HG02870 (cell line): Measurements from ENCODE around the gene RANBP10.
"Not testable (repeated sequence)": the region's sequence is repeated elsewhere in the genome, so short reads cannot be mapped to it uniquely, and the experiment has no call there.

Source experiments
- ATAC-seq: cut with Tn5 transposase; IDR thresholded peaks from one replicate; pipeline ENCODE4 v1.9.1; 2021; ENCODE audit warnings: mild to moderate bottlenecking, moderate library complexity; ENCODE audit not compliant: unreplicated experiment

RANBP10 gene

DNA sequence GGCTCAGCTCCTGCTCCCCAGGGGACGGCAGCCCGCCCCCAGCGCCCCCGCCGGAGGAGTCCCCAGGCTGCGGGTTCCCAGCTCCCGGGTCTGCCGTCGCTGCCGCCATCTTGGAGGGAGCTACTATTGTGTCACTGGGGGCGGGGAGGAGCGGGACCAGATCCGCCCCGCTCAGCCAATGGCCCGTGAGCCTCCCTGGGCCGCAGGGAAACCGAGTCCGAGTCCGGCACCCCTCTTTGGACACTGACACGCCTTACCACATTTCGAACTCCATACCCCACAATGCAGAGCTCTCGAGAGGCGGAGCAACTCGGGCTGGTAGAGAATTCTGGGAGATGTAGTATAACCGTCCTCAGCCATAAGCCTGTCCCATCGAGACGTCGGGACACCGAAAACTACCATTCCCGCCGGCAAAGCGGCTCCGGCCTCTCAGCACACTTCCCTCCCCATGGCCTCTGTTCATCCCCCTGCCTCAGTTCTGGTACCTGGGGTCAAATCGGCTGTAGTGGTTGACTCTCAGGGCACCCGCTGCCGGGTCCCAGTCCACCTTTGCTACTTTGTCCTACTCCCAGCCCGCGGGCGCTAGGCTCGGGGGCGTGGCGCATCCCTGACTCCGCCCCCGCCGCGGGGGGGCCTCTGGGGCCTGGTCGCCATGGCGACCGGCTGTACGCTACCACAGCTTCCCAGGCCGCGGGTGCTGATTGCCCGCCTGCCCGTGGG lies at the start of gene RANBP10, which contains the start of gene TSNAXIP1:
Gene RANBP10 (minus strand): TSS at position 133 of the 720 bp plus-strand sequence. CDS start 24 bp downstream, at position 109.
Gene TSNAXIP1 (plus strand): TSS at position 462 of the 720 bp plus-strand sequence. CDS start 261 bp downstream, outside the sequence.
- ATAC-seq, result peak; percentile 95

DNA sequence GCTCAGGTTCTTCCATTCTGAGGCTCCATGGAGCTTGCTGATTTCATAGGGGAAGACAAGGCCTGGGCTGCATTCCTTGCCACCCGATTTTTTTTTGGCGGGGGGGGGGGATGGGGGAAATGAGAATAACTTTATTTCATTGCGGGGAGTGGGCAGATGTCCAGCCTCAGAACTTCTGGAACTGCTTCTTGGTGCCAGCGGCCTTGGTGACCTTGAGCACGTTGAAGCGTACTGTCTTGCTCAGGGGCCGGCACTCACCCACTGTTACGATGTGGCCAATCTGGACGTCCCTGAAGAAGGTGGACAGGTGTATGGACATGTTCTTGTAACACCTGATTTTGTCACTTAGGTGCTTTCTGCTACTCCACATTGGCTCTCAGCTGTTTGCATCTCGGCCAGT lies 49.4 kb upstream of the RANBP10 start:
- ATAC-seq, result no peak

DNA sequence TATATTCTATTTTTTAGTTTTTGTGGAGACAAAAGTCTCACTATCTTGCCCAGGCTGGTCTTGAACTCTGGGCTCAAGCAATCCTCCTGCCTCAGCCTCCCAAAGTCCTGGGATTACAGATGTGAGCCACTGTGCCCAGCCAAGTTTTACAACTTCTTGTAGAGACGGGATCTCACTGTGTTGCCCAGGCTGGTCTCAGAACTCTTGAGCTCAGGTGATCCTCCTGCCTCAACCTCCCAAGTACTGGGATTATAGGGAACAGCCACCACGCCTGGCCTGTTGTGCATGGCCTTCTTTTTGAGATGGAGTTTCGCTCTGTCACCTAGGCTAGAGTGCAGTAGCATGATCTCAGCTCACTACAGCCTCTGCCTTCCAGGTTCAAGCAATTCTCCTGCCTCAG lies 47.3 kb upstream of the RANBP10 start:
- ATAC-seq, result no peak

DNA sequence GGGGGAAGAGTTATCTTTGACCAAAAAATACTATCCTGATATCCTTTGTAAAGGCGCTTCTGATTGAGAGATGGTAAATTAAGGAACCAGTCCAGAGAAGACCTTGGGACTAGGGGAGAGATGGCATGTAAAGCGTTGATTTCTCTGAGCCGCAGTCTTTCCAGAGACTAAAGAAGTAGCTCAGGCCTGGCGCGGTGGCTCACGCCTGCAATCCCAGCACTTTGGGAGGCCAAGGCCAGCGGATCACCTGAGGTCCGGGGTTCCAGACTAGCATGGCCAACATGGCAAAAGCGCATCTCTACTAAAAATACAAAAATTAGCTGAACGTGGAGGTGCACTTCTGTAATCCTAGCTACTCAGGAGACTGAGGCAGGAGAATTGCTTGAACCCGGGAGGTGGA lies 41.8 kb upstream of the RANBP10 start:
- no peak for ATAC-seq

DNA sequence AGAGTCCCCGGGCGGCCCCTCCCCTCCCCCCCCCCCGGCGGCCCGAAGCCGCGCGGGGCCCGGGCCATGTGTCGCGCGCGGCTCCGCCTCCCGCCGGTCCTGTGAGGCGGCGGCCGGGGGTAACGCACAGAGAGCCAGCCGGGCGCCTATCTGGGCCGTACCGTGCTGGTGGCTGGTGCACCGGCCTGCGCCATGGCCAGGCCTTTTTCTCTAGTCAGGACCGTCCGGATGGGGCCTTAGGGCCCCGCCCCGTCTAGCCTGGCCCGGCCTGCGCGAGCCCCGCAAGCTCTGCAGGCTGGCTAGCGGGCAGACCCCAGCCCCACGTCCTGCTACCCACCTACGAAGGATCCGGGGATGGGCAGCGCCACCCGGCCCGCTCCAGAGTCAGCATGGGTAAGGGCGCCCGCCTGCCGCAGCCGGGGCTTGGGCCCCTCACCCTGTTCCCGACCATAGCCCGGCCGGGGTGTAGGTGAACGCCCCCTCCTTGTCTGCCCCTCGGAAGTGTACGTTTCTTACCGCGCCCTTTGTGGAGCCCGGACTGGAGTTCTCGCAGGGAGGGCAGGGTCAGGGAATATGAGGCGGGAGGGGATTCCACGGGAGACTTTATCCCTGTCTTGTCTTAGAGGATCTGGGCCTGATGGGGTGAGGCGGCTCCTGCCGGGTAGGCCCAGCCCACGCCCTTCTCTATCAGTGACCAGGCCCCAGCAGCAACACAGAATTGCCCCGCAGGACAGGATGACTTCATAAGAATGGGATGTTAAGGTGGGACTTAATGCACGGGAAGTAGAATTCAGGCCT lies 40.9 kb upstream of the RANBP10 start, which contains the start of gene CENPT:
Gene CENPT (minus strand): TSS at position 630 of the 798 bp plus-strand sequence. CDS start 13,834 bp downstream, outside the sequence.
- peak; percentile 26 for ATAC-seq

DNA sequence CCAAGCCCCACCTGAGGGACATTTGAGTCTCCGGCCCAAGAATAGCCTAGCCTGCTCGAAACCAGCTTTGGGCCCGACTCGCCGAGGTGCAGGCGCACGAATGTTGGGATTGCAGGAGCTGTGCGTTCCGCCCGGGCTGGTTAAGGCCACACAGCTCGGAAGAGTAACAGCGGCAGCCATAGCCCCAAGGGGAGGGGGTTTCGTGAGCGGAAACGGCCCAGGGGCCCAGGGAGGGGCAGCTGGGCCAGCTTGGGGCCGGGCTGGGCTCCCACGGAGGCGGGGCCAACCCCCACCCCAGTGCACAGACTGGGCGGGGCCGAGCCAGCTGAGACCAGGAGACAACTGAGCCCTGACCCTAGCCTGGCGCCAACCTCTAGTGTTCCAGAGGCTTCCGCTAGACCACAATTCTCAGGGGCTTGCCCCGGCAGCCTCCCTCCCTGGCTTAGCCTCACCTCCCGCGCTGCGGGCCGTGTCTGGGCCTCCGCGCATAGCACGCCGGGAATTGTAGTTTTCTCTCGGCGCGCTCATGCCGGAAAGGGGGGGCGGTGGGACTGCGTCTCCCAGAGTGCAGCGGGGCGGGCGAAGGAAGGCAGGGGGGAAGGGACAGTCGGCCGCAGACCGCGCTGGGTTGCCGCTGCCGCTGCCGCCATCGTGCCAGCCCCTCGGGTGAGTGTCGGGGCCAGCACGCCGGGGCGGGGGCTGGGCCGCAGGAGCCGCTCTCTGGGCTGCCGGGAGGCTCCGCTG lies 40.1 kb upstream of the RANBP10 start, which contains the start of gene NUTF2:
Gene NUTF2 (plus strand): TSS at position 614 of the 744 bp plus-strand sequence. CDS start 18,198 bp downstream, outside the sequence.
- ATAC-seq, result peak; percentile 49

DNA sequence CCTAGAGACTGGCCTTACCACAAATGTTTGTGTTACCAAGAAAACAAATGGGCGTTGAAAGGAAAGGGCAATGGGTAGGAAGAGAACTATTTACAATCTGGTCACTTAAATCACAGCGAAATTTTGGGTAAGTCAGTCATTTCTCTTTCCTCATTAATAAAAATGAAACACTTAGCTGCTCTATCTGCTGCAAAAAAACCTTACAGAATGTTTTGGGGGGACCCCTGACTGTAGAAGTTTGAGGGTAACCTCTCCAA lies 39.6 kb upstream of the RANBP10 start:
- ATAC-seq, result no peak

DNA sequence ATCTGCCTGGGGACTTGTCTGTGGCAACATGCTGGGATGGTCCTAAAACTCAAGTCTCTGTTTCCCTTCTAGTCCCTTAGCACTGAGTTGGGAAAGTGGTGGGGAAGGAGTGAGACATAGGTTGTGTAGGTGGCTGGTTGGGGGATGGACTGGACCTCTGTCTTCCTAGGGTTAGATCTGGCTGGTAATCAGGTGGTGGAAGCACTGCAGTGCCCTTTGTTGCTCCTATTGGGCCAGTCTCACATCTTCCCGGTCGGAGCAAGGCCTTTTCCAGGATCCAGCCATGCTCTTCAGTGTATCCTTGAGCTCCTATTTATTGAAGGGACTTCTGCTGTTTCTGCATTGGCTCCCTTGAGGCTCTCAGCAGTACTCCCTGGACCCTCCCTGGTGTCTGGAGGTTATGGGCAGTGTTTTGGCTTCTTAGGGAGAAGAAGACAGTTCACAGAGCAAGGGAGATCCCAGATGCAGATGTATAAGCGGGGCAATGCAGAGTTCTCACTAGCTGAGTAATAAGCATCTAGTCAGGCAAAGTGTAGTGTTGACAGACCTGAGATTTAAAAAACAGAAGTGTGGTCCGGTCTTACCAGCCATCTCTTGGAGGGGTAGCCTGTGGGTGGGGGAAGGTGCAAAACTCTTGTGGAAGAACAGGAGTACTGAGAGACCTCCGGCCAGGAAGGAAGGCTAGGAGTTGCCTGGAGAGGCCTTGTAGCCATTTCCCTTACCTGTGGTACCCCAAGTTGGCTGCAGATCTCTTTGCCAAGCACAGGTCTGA lies 39.1 kb upstream of the RANBP10 start:
- ATAC-seq, result no peak

DNA sequence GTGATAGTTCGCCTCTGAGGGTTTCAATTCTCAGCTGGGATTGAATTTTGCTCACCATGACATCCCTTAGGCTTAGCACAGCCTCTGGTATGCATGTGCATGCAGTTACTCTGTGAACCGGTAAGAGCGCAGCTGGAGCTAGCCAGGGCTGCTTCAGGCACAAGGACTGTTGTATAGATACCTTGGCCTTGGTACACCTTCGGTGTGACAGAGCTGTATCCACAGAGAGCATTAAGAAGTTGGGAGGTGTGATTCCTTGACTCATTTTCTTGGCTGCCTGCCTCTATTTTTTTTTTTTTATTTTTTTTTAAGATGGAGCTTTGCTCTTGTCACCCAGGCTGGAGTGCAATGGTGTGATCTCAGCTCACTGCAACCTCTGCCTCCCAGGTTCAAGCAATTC lies 38.1 kb upstream of the RANBP10 start:
- no peak for ATAC-seq

DNA sequence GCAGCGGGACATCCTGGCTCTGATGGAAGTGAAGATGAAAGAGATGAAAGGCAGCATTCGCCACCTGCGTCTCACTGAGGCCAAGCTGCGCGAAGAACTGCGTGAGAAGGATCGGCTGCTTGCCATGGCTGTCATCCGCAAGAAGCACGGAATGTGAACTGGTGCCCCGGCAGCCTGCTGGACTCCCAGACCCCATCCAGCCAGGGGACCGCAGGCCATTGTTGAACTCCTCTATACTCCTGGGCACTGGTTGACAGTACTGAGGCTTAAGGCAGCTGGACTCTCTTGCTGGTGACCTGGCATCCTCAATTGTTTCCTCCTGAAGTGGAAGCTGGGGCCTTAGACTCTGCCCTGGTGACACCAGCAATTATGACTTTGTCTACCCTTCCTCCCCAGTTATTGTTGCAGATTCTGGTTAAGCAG lies 37.0 kb upstream of the RANBP10 start:
- no peak for ATAC-seq

DNA sequence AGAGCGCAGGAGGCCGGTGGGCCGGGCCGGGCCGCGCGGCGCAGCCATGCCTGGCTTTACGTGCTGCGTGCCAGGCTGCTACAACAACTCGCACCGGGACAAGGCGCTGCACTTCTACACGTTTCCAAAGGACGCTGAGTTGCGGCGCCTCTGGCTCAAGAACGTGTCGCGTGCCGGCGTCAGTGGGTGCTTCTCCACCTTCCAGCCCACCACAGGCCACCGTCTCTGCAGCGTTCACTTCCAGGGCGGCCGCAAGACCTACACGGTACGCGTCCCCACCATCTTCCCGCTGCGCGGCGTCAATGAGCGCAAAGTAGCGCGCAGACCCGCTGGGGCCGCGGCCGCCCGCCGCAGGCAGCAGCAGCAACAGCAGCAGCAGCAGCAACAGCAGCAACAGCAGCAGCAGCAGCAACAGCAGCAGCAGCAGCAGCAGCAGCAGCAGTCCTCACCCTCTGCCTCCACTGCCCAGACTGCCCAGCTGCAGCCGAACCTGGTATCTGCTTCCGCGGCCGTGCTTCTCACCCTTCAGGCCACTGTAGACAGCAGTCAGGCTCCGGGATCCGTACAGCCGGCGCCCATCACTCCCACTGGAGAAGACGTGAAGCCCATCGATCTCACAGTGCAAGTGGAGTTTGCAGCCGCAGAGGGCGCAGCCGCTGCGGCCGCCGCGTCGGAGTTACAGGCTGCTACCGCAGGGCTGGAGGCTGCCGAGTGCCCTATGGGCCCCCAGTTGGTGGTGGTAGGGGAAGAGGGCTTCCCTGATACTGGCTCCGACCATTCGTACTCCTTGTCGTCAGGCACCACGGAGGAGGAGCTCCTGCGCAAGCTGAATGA lies 36.4 kb upstream of the RANBP10 start:
- ATAC-seq, result peak; percentile 14

DNA sequence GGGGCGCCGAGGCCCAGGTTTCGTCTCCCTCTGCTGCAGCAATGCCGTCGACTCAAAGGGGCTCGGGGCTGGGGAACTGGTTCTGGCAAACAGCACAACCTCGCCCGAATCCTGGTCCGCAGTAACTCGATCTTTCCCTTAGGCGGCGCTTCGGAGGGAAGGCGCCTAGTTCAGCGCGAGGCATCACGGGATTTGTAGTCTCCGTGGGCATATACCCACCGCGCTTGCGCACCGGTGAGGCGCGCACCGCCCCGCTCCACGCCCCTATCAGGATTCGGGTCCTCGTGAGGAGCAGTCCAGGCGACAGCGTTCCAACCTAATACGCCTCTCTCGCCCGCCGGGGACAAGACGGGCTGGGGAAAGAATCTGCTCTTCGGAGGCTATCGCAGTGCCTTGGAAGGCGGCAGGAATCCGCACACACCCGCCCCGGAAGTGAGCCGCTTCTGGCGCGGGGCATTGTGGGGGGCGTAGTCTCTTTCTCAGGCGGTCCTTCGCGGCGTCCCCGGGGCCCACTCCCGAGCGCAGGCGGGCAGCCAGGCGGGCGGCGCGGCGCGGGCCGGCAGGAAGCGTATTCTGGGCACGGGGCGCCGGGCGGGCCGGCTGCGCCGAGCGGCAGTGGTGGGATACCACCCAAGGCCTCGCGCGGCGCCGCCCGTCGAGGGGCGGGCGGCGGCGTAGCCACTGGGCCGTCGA lies 35.6 kb upstream of the RANBP10 start, which contains the start of gene THAP11:
Gene THAP11 (plus strand): TSS at position 505 of the 693 bp plus-strand sequence. CDS start 235 bp downstream, outside the sequence.
- ATAC-seq, result peak; percentile 47

DNA sequence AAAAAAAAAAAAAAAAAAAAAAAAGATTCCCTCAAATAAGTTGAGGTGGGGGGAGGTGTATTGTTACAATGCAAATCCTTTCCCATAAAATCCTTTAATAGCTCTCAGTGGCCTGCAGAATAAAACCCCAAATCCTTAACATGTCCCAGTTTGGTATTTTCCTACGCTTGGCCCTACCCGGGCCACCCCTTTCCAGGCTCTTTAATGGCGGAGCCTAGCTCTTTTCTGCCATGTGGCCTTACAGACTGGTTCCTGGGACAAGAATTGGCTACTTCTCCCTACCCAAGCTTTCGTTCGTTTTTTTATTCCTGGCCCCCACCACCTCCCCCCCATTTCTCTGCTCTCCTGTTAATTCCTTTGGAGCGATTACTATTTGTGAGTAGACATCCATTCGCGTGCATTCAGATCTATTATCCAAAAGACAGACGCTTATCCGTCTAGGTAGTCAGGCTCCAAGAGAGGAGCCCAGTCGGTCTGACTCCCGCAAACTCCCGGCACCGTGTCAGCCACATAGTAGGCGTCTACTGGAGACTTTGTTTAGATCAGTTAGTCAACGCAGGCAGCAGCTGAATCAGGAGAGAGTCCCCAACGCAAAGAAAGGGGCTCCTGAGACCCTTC lies 34.9 kb upstream of the RANBP10 start:
- ATAC-seq, result no peak

DNA sequence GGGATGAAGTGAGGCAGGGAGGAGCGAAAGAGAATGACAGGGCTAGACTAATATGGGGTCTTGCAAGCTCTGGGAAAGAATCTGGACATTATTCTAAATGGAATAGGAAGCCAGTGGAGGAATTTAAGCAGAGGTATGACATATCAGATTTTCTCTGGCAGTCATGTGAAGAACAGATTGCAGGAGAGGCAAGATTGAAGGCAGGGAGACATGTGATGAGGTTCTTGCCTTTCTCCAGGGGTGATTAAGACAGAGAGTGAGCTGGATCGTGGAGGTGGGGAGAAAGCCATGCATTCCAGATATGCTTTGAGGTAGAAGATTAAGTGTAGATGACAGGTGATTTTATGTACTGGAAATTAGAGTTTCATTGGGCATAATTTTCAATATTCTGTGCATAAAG lies 31.5 kb upstream of the RANBP10 start:
- ATAC-seq, result no peak

DNA sequence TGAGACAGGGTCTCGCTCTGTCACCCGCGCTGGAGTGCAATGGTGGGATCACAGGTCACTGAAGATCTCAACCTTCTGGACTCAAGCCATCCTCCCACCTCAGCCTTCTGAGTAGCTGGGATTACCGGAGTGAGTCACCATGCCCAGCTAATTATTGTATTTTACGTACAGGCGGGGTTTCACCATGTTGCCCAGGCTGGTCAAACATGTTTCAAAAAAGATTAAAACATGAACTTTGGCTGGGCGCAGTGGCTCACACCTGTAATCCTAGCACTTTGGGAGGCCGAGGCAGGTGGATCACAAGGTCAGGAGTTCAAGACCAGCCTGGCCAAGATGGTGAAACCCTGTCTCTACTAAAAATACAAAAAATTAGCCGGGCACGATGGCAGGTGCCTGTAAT lies 30.8 kb upstream of the RANBP10 start:
- ATAC-seq, result not testable (repeated sequence)

DNA sequence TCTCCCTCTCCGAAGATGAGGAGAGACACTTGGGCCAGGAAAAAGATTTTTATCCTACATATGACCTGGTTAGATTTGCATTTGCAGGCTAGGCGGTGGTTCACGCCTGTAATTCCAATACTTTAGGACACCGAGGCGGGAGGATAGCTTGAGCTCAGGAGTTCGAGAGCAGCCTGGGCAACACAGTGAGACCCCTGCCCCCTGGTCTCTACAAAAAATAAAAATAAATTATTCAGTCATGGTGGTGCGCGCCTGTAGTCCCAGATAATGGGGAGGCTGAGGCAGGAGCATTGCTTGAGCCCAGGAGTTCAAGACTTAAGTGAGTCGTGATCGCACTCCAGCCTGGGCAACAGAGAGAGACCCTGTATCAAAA lies 27.9 kb upstream of the RANBP10 start:
- no peak for ATAC-seq

DNA sequence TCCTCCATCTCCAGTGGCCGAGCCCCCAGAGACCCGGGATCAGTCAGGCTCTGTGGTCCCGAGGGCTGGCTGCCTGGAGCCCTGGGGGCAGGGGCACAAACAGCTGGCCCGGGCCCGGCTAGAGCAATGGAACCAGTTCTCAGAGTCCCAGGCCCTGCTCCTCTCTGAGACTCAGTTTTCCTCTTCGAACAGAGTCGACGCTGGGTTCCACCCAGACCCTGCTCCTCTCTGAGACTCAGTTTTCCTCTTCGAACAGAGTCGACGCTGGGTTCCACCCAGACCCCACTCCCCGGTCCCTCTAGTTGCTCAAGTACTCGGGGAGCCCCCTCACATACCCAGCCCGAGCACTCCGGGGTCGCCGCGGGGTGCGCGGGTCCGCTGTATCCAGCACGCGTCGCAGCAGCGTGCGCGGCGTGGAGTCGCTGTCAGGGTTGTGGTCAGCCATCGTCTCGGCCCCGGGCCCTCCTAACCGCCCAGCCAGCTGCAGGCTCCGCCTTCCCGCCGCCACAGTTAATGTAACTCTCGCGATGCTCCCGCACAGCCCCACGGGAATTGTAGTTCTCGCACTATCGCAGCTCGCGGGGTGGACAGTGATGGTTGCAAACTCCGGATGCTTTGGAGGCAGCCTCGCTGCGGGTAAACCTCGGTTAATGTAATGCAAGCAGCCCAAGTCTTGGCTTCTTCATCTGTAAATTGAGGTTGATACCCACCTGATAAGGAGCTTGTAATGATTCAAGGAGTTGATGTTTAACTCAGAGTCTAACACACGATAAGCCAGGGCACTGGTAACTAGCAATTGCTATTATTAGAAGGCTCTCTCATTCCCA lies 27.3 kb upstream of the RANBP10 start:
- ATAC-seq, result peak; percentile 89

DNA sequence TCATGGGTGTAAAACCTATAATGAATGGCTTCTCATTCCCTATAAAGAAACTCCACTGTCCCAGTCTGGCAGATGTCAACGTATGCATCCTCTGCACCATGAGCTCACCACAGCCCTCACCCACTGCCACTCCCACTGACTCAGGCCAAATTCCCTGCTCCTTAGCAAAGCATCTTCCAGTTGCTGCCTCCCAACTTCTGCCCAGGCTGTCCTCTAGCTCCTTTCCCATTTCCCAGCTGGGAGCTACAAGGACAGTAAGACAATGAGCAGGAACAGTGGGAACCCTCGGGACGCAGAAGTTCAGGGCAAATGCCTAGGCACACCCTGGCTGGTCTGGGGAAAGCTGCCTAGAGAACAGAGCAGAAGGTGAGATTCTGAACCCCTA lies 26.7 kb upstream of the RANBP10 start:
- no peak for ATAC-seq
